ENCODE data around the gene AKAP12.

AKAP12 gene

DNA sequence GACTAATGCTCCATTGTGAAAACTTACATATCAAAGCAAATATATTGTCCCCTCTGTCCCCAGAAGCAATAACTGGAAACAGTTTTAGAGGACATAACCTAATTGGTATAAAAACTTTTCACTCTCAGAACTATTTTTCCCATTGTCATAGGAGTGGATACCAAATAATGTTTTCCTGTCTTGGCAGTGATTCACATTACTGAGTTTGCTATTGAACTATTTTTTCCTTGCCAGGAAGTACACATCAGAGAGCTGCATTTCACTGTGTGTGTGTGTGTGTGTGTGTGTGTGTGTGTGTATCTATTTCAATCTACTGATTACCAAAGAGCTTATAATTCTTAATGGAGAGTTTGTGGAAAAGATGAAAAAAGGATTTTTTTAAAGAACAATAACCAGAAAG lies 45.4 kb downstream of the AKAP12 start:
- no peak for ATAC-seq (ENCODE audit: insufficient read depth, low read depth)
- Histone ChIP-seq H3K9me3 (ENCODE audit: insufficient read depth, low read length, severe bottlenecking) (no peaks in the 10 kb centered on the region), H3K4me2 (ENCODE audit: insufficient read depth, low read length) (no peak overlapping the region), H3K36me3 (ENCODE audit: insufficient read depth, low read length) (no peaks in the 10 kb centered on the region), H3K9ac (ENCODE audit: low read depth, low read length) (no peak overlapping the region), H3K79me2 (ENCODE audit: insufficient read depth, low read length) (no peaks in the 10 kb centered on the region), H3K27ac (ENCODE audit: low read length) (no peak overlapping the region), H3K4me1 (ENCODE audit: insufficient read depth, low read length) (peaks cover 15% of the 10 kb centered on the region), H3K4me3 (ENCODE audit: low read depth in 1 of 2, low read length in 2 of 2) (no peak overlapping the region), H4K20me1 (ENCODE audit: insufficient read depth, low read length) (no peaks in the 10 kb centered on the region), H3K27me3 (ENCODE audit: insufficient read depth, low read length, poor library complexity) (no peaks in the 10 kb centered on the region), H2AFZ (ENCODE audit: low read depth, low read length) (no peak overlapping the region)
- TF ChIP-seq, protein P1, sequence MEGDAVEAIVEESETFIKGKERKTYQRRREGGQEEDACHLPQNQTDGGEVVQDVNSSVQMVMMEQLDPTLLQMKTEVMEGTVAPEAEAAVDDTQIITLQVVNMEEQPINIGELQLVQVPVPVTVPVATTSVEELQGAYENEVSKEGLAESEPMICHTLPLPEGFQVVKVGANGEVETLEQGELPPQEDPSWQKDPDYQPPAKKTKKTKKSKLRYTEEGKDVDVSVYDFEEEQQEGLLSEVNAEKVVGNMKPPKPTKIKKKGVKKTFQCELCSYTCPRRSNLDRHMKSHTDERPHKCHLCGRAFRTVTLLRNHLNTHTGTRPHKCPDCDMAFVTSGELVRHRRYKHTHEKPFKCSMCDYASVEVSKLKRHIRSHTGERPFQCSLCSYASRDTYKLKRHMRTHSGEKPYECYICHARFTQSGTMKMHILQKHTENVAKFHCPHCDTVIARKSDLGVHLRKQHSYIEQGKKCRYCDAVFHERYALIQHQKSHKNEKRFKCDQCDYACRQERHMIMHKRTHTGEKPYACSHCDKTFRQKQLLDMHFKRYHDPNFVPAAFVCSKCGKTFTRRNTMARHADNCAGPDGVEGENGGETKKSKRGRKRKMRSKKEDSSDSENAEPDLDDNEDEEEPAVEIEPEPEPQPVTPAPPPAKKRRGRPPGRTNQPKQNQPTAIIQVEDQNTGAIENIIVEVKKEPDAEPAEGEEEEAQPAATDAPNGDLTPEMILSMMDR (IDR thresholded peaks at IDR 0.05; ENCODE audit: borderline replicate concordance, extremely low read depth, low read length, poor library complexity, severe bottlenecking), result no peak
- no peak for TF ChIP-seq EZH2 (IDR thresholded peaks at IDR 0.05; ENCODE audit: borderline replicate concordance, low read depth, low read length, severe bottlenecking)
- DNase-seq, result no peak

DNA sequence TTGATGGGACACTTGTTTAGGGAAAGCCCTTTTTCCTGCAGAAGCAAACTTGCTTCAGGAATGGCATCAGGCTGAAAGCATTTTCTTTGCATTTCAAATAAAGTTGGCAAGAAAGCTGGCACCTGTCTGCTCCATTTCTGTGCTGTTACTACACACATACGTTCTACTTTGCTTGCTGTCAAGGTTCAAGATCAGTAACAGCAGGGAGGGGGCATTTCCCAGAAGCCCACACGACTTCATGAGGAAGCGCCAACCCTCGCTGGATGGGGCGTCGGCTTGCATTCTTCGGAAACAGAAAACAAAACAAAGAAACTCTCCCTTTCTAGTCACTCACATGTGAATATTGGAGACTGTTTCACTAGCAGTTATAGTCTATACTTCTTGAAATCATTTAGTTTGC lies 46.4 kb downstream of the AKAP12 start:
- Histone ChIP-seq H3K4me1 (ENCODE audit: insufficient read depth, low read length) (peaks cover 25% of the 10 kb centered on the region), H3K4me2 (ENCODE audit: insufficient read depth, low read length) (no peak overlapping the region), H3K4me3 (ENCODE audit: low read depth in 1 of 2, low read length in 2 of 2) (no peak overlapping the region), H3K9me3 (ENCODE audit: insufficient read depth, low read length, severe bottlenecking) (no peaks in the 10 kb centered on the region), H2AFZ (ENCODE audit: low read depth, low read length) (no peak overlapping the region), H3K27me3 (ENCODE audit: insufficient read depth, low read length, poor library complexity) (no peaks in the 10 kb centered on the region), H3K9ac (ENCODE audit: low read depth, low read length) (no peak overlapping the region), H3K27ac (ENCODE audit: low read length) (no peak overlapping the region), H3K79me2 (ENCODE audit: insufficient read depth, low read length) (no peaks in the 10 kb centered on the region), H3K36me3 (ENCODE audit: insufficient read depth, low read length) (no peaks in the 10 kb centered on the region), H4K20me1 (ENCODE audit: insufficient read depth, low read length) (no peaks in the 10 kb centered on the region)
- TF ChIP-seq EZH2 (IDR thresholded peaks at IDR 0.05; ENCODE audit: borderline replicate concordance, low read depth, low read length, severe bottlenecking), result no peak
- TF ChIP-seq, protein P1 (IDR thresholded peaks at IDR 0.05; ENCODE audit: borderline replicate concordance, extremely low read depth, low read length, poor library complexity, severe bottlenecking), result no peak
- DNase-seq (no peak), ATAC-seq (ENCODE audit: insufficient read depth, low read depth) (no peak)

- H4K20me1 ChIP-seq (ENCODE audit: insufficient read depth, low read length), result no peaks in the 10 kb centered on the region
- no peak overlapping the region for H3K9ac ChIP-seq (ENCODE audit: low read depth, low read length)
- no peaks in the 10 kb centered on the region for H3K79me2 ChIP-seq (ENCODE audit: insufficient read depth, low read length)
- no peak overlapping the region for H3K4me3 ChIP-seq (ENCODE audit: low read depth in 1 of 2, low read length in 2 of 2)
- no peaks in the 10 kb centered on the region for H3K36me3 ChIP-seq (ENCODE audit: insufficient read depth, low read length)
- peaks cover 25% of the 10 kb centered on the region for H3K4me1 ChIP-seq (ENCODE audit: insufficient read depth, low read length)
- DNase-seq (no peak), ATAC-seq (ENCODE audit: insufficient read depth, low read depth) (no peak)
- H3K9me3 ChIP-seq (ENCODE audit: insufficient read depth, low read length, severe bottlenecking), result no peaks in the 10 kb centered on the region
- no peak overlapping the region for H3K4me2 ChIP-seq (ENCODE audit: insufficient read depth, low read length)
- no peak overlapping the region for H3K27ac ChIP-seq (ENCODE audit: low read length)
- H3K27me3 ChIP-seq (ENCODE audit: insufficient read depth, low read length, poor library complexity), result peaks cover 6% of the 10 kb centered on the region
- no peak for TF ChIP-seq EZH2 (IDR thresholded peaks at IDR 0.05; ENCODE audit: borderline replicate concordance, low read depth, low read length, severe bottlenecking)
- TF ChIP-seq, protein P1 (IDR thresholded peaks at IDR 0.05; ENCODE audit: borderline replicate concordance, extremely low read depth, low read length, poor library complexity, severe bottlenecking), result no peak
- no peak overlapping the region for H2AFZ ChIP-seq (ENCODE audit: low read depth, low read length)
Measured at GRCh38 chr6:151288712-151289398, 49.1 kb downstream of the AKAP12 start.
